ENCODE data around the gene CPVL.
A peak's percentile ranks its signal among the peaks of the same experiment; 100 is the strongest.

The CPVL gene

GRCh38 chr7:29090151-29090805 lies 56.1 kb downstream of the CPVL start:
- no peak for DNase-seq

GRCh38 chr7:29087840-29088170 lies 58.5 kb downstream of the CPVL start:
- DNase-seq = no peak

DNA sequence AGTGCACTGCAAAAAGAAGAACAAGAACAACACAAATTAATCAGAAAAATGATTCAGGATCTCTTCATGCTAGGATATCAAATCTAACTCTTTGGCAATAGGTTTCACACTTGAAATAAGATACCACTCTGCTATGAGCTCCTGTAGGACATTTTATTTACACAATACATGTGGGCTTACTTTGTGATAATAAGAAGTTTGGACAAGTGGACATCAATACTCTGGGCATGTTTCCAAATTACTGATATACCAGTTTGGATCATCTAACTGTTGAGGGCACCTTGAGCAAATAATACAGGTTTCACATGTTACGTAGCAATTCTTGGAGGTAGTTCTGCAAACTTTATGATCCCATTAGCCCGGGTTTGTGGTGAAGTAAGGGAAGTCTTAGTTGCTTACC lies 59.8 kb downstream of the CPVL start:
- DNase-seq = no peak

DNA sequence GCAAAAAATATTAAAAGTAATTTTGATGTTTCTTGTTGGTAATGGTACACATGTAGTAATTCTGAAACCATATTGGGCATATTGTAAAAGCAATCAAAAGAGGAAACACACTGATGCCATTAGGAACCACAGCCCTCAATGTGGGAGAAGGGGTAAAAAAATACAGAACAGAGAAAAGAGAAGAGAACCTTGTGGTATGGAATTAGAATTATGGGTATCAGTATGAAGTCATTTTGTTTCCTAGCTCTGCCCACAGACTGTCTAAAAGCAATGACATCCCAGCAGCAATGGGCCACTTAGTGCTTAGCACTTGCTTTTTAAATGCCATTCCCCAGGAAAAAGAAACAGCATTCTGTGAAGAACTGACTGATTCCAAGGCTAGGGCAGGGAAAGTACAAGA lies 61.5 kb downstream of the CPVL start:
- peak; percentile 29 for DNase-seq

DNA sequence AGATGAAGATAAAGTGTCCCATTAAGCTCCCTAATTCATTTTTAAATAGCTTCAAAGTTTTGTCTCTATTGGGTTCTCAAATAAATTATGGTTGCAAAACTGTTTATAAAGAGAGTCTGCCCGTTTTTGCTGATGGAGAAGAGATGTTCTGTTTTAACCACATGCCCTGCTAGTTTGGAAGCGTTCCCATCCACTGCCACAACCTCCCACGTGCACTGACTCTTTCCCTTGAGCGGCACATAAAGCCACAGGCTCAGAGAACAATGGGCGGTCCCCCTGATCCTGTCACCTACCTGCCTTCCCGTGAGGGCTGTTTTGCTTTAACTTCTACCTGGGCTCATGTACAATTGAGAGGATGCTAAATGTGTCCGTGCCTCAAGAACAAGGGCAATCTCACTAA lies 65.5 kb downstream of the CPVL start:
- DNase-seq = no peak

GRCh38 chr7:29078311-29079260 lies 67.8 kb downstream of the CPVL start:
- DNase-seq = no peak

DNA sequence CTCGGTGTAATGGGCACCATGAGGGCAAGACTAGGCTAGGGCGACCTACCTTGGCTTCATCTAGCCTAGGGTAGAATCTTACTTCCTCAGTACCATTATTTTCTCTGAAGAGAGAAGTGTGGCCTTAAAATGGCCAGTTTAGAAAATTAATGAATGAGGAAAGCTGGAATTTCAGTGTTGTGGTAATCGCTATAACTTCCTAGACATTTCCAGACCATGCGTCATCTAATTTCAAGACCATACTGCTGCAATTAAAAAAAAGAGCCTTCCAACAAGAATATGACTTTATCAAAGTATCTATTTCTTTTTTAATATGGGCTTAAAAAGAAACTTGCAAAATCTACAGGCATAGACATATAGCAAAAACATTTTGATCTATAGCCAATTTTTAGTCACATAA lies 68.5 kb downstream of the CPVL start:
- DNase-seq = no peak

DNA sequence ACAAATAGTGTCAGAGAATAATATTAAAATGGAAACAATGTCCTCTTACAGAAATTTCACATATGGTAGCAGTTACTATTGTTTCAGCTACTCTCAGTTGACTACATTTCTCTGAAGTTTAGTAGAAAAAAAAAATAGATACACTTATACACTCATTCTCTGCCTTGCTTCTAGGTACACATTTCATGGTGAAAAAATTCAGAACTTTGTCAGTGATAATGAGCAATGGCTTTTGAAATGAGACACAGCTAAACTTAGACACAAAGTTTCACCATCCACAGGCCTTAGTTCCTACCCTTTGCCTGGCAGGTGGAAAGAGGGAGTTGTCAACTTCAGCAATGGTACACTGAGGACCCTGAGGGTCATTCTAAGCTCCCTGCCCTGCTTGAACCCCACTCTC lies 69.2 kb downstream of the CPVL start:
- DNase-seq = no peak

DNA sequence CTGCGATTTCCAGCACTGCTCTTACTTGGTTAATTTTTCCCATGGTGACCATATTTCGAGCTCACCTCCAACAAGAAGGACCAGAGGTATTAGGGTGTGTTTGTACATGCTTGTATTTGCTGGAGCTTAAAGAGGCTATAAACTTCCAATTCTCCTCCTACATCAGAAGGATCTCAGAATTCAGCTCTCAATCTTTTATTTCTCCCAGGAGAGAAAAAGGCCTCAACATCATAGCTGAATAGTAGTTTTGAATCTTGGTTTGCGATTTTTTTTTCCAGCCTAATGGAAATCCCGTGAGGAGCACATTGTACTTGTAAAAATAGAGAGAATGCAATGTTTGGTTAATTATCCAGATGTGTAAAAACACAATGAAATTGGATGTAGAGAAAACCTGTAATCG lies 69.7 kb downstream of the CPVL start:
- no peak for DNase-seq

GRCh38 chr7:29075606-29076005 lies 70.7 kb downstream of the CPVL start:
- DNase-seq = no peak

DNA sequence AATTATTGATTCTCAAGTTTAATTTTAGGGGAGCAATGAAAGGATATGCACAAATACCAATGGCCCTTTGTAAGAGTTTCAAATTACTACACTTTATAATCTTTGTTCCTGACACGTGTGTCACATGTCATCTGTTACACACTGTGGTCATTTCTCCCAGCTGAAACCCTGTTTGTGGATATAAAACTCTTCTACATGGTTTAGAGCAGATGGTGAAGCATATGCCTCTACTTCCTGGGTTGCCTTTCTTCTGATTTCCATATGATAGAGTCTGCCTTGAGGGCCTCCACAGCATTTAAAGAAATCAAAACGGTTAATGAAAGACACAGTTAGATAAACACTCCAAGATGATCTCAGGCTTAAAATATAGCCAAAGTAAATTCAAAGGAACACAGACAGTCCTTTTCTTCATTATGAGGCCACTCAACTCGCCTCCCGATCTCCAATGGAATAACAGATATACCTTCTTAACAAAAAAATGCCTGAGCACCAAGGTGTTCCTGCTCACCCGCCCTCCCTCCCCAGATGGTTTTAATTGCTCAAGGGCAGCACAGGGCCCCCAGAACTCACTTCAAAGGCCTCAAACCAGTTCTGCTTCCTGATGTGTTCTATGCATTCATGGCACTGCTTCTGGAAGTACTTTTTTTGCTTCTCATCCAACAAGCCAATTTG lies 75.0 kb downstream of the CPVL start:
- DNase-seq = no peak

DNA sequence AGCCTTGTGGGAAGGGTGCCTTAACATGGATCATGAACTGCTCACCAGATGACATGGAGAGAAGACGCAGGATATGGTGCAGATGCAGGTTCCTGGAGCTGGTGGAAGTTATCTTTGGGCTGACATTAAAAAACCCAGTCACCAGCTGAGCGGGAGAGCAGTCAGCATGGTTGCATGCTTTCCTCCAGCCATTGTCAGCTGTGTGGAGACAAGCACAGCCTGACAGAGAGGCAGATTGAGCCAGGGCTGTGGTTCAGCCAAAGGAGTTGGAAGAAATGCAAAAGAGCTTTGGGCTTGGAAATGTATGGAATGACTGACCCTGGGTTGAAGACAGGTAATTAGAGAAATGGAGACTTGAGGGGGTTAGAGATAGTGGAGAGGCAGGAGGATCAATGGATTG lies 79.7 kb downstream of the CPVL start:
- no peak for DNase-seq

DNA sequence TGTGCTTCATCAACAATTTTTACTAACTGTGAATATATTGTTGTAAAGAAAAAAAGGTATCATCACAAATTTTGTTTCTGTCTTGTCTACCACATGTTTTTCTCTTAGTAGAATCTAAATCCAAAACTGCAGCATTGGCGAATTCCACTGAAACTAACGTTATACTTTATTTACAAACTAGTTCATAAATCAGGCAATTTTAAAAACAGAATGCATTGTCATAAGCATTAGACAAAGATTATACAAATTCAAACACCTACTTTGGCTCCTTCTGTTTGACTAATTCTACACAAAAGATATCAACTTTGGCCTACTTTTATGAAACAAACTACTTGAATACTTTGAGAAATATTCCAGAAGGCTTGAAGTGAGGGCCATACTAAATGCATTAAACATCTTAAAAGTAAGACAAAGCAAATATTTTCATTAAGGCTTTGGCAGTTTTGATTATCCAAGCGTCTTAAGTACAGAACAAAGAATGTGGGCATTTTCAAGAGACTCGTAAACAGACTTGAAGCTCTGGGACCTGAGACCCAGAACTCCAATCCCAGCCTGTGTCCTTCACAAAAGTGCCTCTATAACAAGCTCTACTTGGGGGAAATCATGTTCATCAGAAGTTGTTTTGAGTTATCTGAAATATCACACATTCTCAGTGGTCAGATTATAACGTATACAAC lies 81.0 kb downstream of the CPVL start:
- no peak for DNase-seq

DNA sequence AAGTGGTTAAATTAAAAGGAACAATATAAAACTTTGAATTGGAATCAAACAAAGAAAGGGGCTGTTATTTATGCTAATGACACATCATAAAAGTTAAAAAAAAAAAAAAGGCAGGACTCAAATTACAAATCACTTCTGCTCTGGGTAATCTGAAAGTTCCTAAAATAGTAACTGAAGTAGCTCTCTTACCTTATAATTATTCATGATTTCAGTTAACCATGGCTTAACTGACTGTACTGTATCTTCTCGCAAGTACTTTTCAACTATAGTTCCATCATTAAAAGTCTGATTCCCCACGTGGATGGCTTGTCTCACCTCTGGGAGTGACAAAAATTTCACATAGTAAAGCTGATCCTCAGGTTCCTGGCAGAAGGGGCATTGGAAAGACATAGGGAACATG lies 82.5 kb downstream of the CPVL start:
- DNase-seq = no peak

- DNase-seq = no peak
Measured at GRCh38 chr7:29063236-29063635, 83.1 kb downstream of the CPVL start.

DNA sequence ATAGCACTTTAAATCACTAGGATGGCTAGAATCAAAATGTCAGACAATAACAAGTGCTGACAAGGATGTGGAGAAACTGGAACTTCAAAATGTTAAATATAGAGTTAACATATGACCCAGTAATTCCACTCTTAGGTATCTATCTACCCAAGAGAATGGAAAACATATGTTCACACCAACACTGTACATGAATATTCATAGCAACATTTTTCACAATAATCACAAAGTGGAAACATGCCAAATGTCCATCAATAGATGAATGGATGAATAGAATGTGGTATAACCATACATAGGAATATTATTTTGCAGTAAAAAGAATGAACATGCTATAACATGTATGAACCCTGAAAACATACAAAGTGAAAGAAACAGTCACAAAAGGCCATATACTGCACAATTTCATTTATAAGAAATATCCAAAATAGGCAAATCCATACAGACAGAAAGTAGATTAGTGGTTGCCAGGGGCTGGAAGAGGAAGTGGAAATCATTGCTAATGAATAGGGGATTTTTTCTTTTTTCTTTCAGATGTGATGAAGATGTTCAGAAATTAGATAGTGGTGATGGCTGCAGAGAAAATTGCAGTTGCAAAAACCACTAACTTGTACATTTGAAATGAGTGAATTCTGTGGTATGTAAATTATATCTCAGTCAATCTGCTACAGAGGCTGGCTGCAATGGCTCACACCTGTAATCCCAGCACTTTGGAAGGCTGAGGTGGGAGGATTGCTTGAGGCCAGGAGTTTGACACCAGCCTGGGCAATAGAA lies 93.0 kb downstream of the CPVL start:
- DNase-seq = peak; percentile 2

- no peak for DNase-seq
Measured at GRCh38 chr7:29046978-29047377, 99.4 kb downstream of the CPVL start.

DNA sequence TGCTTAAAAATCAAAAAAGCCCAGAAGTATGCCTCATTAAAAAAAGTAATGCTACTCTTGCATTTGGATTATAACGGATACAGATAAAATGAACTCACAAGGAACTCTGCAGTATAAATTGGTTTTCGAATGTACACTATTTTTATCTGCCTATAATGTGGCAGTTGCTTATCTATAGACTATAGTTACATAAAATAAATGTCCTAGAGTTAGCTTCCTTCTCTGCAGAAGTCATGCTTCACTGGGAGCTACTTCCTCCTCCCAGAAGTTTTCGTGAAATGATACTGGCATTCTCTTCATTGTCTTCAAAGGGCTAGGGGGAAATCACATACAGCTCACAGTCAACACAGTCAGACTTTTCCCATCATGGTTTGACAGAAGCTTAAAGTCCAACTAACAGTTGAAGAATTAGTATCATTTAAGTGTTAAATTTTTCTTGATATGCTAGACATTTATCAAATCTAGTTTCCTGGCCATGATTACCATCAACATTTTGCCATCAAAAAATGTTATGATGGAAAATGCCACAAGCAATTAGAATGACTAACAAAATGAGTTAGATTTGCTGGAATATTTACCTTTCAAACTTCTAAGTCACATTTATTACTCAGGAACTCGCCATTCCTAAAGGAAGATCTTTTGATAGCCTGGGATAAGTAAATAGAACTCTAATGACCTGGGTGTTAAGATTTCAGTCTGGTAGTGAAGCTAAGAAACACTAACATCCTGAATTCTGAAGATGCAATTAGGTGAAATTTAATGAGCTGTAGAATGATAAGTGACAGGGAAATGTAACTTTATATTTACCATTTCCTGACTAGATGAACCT lies 100.9 kb downstream of the CPVL start:
- no peak for DNase-seq

DNA sequence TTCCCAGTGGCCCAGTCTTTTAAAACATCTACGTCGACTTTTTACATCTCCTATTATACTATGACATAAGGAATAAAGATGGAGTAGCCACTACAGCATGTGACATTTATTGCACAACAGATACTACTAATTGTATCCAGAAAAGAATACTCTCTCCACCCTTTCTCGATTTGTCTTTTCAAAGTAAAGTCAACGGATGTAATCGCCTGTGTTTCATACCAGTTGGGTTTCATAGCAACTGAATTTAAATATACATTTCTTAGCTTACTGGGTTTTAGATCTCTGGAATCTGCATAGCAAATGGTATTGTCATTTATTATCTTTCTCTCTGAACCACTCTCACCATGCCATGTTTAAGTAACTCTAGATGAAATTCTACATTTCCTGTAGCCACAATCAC lies 101.8 kb downstream of the CPVL start:
- DNase-seq = no peak

DNA sequence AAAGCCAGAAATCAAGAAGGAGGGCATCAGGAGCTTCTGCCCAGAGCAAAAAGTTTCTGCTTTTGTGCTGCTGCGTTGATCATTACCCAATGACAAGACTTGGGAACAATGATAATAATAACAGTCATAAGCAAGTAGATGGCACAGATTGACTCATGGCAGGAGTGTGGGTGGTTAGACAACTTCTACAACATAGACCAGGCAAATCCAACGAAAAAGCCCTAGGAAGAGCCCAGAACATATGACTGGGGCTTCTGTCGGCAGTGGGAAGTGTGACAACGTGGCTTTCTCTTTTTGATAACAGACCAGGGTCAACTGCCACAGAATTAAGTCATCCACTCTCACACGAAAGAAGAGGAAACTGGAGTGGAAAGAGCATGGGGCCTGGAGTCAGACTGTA lies 102.8 kb downstream of the CPVL start:
- no peak for DNase-seq

GRCh38 chr7:29042824-29043231 lies 103.5 kb downstream of the CPVL start:
- no peak for DNase-seq

- DNase-seq = no peak
Measured at GRCh38 chr7:29041991-29042390, 104.3 kb downstream of the CPVL start.
